ENCODE data around the gene PGLYRP1.

- TF ChIP-seq POLR2A (IDR thresholded peaks at IDR 0.05) = no peak
- no peak for TF ChIP-seq CTCF (IDR thresholded peaks at IDR 0.05)
- no peak for TF ChIP-seq EP300 (IDR thresholded peaks at IDR 0.05)
These were observed 4.8 kb downstream of the PGLYRP1 start for GRCh38 chr19:46017874-46018675.

All from tibial nerve (tissue), 4 donors.